ENCODE data around the gene MEF2A.

GRCh38 chr15:99584081-99584600 lies 18.4 kb downstream of the MEF2A start:
- TF ChIP-seq CTCF (IDR thresholded peaks at IDR 0.05; ENCODE audit: borderline replicate concordance, extremely low read depth, low read length, poor library complexity, severe bottlenecking): no peak
- no peak for TF ChIP-seq EZH2 (IDR thresholded peaks at IDR 0.05; ENCODE audit: borderline replicate concordance, low read depth, low read length, severe bottlenecking)
